Thoracic aorta (tissue), 2 donors: Measurements from ENCODE around the gene MTA2. TPM values are rescaled to one million over a fixed set of nuclear protein-coding genes. Genes with fewer than 3 reads are reported as not detected.

Experiments used
- ATAC-seq: fragments of 150-250 bp; one replicate; pipeline ENCODE4 v1.8.0; 2017; ENCODE audit warnings: low read depth; ENCODE audit not compliant: insufficient number of reproducible peaks, low FRiP score
- DNase-seq: peaks from one replicate; pipeline ENCODE4 v3.0.0-alpha.2; 2020; ENCODE audit warnings: low spot score
- H3K27ac ChIP-seq, 2 donors: fragments of 200-600 bp; sonication (generic); 1 replicate in 1 of 2; 2 replicates in 1 of 2; pipeline ENCODE4 v1.5.1; 2016; ENCODE audit warnings: mild to moderate bottlenecking in 2 of 2, moderate library complexity in 2 of 2
- H3K27me3 ChIP-seq: fragments of 200-600 bp; sonication (generic); replicated peaks from 2 replicates; pipeline ENCODE4 v1.6.0; 2016; ENCODE audit warnings: mild to moderate bottlenecking; ENCODE audit not compliant: insufficient read depth
- H3K36me3 ChIP-seq: fragments of 200-600 bp; sonication (generic); one replicate; pipeline ENCODE4 v1.5.1; 2016
- H3K4me1 ChIP-seq, 2 donors: fragments of 200-600 bp; sonication (generic); 1 replicate in 1 of 2; 2 replicates in 1 of 2; pipeline versions ENCODE4 v1.5.1 to v1.6.0; 2016; ENCODE audit warnings: low read depth in 2 of 2, mild to moderate bottlenecking in 1 of 2; ENCODE audit not compliant: control insufficient read depth in 1 of 2
- H3K4me3 ChIP-seq: fragments of 200-600 bp; sonication (generic); 2 replicates; pipeline ENCODE4 v1.5.1; 2016; ENCODE audit warnings: mild to moderate bottlenecking
- H3K9me3 ChIP-seq: fragments of 200-600 bp; sonication (generic); 2 replicates; pipeline ENCODE4 v1.5.1; 2016
- CTCF ChIP-seq: fragments of 200-600 bp; sonication (generic); IDR thresholded peaks from one replicate; pipeline ENCODE4 v1.5.1; 2019; ENCODE audit warnings: antibody characterized with exemption
- total RNA-seq, 2 donors: library from RNA; depleted of rRNA; stranded (reverse); fragments of >200 nt; gene quantifications; one replicate each; pipeline versions ENCODE4 v1.1.0 to v1.2.3, GENCODE V29; 2016

Gene MTA2
- total RNA-seq, 2 donors from 2014 or later = 55.9 to 124 TPM

GRCh38 chr11:62612366-62613290 lies 11.0 kb upstream of the MTA2 start, which contains the start of the genes EML3 and ROM1:
TSS of gene EML3 (minus strand) at chr11:62612775. CDS start at chr11:62612457, 318 bp downstream.
TSS of gene ROM1 (plus strand) at chr11:62613257. CDS start at chr11:62613282, 25 bp downstream.
- Histone ChIP-seq H3K4me1 (peaks cover 11 to 34% of the 10 kb centered on the region in 2 donors), H3K27me3 (no peaks in the 10 kb centered on the region), H3K36me3 (peaks cover 31% of the 10 kb centered on the region), H3K4me3 (peak within 1 kb of the TSS; percentile 80), H3K9me3 (no peaks in the 10 kb centered on the region), H3K27ac (peak within 1 kb of the TSS; percentile 87 to 95)
- DNase-seq (peak; percentile 85), ATAC-seq (peak; percentile 77)
- TF ChIP-seq CTCF = peak; percentile 82

- ATAC-seq (no peak), DNase-seq (no peak)
- H3K4me3 ChIP-seq = peak overlapping the region; percentile 80
- no peaks in the 10 kb centered on the region for H3K9me3 ChIP-seq
- H3K27ac ChIP-seq = peak overlapping the region; percentile 87 to 95
- peaks cover 26% of the 10 kb centered on the region for H3K36me3 ChIP-seq
- peaks cover 11 to 34% of the 10 kb centered on the region in 2 donors for H3K4me1 ChIP-seq
- no peak for TF ChIP-seq CTCF
- H3K27me3 ChIP-seq = no peaks in the 10 kb centered on the region
Measured at GRCh38 chr11:62611705-62612365, 10.2 kb upstream of the MTA2 start.

DNA sequence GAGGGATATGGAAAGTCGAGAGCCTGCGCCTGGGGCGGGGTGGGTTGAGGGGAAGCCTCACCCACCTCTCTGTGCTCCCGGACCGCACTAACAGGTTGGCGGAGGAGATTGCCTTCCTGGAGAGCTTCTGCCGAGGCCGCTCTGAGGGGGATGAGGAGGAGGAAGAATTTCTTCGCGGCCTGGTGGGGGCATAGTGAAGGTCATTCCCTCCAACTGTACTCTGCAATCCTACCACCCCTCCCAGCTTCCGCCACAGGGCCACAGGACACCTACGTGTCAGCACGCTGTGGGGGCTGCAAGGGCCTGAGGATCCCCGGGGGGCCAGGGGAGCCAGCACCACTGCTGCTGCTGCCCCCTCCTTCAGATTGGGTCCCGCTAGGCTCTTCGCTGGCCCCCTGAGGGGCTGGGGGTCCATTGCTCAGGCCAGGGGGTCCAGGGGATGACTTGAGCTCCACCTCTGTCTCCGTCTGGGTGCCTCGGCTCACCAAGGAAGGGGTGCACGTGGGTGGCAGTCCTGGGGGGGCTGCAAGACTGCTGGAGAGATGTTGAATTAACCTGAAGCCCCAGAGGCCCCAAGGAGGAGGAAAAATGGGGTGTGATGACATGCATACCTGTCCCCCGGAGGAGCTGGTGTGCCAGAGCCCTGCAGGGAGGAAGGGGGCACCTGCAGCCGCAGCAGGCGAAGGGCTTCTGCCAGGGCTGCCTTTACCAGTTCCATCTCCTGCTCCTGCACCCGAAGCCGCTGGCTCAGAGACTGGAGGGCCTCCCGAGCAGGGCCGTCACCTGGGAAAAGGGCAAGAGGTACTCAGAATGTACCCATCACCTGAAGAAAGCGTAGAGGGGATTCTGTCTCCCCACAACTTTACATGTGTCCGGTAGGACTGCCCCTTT lies 9.4 kb upstream of the MTA2 start:
- H3K4me3 ChIP-seq = peak overlapping the region; percentile 80
- TF ChIP-seq CTCF = no peak
- ATAC-seq = no peak

GRCh38 chr11:62610403-62610802 lies 8.7 kb upstream of the MTA2 start:
- Histone ChIP-seq H3K27me3 (no peaks in the 10 kb centered on the region), H3K9me3 (no peaks in the 10 kb centered on the region), H3K4me1 (peaks cover 11 to 34% of the 10 kb centered on the region in 2 donors), H3K4me3 (no peak overlapping the region), H3K36me3 (peaks cover 26% of the 10 kb centered on the region), H3K27ac (no peak overlapping the region)
- DNase-seq (no peak), ATAC-seq (no peak)
- TF ChIP-seq CTCF = no peak

More for the DNA sequence above, 9.4 kb upstream of the MTA2 start:
- no peaks in the 10 kb centered on the region for H3K27me3 ChIP-seq
- no peaks in the 10 kb centered on the region for H3K9me3 ChIP-seq
- no peak for DNase-seq
- peaks cover 11 to 34% of the 10 kb centered on the region in 2 donors for H3K4me1 ChIP-seq
- peaks cover 25% of the 10 kb centered on the region for H3K36me3 ChIP-seq
- H3K27ac ChIP-seq = peak overlapping the region; percentile 87 to 95
